NCI-H2081 treated with DMSO at 0.1 percent for 48 hours (cell line): ENCODE data around the gene ELF5.

Source experiments
- DNase-seq: peaks from one replicate; lab custom pipeline; 2025; lab: John Stamatoyannopoulos, UW

Gene ELF5

GRCh38 chr11:34513682-34514449 lies at the start of gene ELF5:
Gene ELF5, minus strand, starts transcription at chr11:34513794. Its CDS starts 8,045 bp downstream, at chr11:34505749.
- no peak for DNase-seq

GRCh38 chr11:34562976-34563375 lies 49.4 kb upstream of the ELF5 start:
- no peak for DNase-seq

DNA sequence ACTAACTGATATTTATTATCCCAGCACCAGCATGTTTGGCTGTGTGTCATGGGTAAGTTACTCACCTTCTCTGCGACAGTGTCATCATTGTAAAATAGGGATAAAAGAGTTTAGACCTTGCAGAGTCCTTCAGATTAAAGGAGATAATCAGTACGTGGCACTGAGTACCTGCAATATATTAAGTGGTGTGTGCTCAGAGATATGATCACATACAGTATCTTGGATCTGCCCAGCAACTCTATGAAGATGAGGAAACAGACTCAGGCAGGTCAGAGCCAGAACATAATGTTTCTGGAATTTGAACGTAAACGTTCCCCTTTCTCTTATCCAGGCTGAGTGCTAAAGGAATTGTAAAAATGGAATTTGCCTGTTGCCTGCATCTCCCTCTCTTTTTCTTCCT lies 46.9 kb upstream of the ELF5 start:
- no peak for DNase-seq

- no peak for DNase-seq
These were observed 45.1 kb upstream of the ELF5 start for GRCh38 chr11:34558673-34559072.

DNA sequence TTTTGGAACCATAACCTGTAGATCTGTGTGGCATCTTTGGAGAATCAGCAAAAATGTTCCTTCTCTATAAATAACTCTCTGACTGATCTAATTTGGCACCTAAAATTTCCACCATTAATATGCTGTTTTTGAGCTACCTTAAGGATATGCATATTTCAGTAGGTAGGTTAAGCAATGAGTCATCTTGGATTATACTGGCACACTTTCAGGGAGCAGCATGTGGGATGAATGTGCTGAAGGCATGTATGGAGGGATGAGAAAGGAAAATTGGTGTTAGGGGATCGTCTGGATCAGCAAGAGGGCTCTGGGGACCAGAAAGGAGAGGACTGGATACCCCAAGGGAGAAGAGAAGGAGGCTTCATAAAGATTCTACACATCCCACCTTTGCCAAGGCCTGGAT lies 44.6 kb upstream of the ELF5 start:
- no peak for DNase-seq

DNA sequence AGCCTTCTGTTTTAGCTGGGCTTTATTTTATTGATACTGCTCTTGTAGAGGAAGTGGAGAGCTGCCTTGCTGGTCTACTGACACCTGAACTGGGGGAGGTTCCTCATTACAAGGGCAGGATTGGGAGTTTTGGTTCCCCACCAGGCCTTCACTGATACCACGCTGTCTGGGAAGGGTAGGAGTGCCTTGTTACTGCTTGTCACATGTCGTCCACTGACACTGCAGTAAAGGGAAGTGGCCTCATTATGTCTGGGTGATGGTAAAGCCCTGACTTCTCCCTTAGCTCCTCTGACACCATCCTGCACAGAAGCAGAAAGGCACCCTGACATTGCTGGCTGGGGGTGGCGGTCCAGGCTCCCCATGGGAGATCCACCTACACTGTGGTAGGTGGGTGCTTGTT lies 38.7 kb upstream of the ELF5 start:
- DNase-seq = no peak

DNA sequence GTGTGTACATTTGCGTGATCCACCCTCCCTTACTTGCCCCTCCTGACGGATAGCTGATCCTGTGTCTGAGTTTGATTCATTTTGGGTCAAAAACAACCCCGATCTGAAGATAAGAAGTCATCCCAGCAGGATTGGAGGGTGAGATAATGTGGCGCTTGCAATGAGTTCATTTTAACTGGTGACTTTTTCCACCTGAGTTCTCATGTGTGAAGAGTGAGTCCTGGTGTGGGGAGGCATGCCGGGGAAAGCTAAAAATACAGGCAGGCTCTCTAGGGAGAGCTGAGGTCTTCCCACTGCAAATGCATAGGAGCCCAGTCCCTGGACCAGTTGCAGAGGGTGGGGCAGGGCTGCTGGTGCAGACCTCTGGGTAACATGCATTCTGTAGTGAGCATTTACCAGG lies 35.7 kb upstream of the ELF5 start:
- DNase-seq = no peak

DNA sequence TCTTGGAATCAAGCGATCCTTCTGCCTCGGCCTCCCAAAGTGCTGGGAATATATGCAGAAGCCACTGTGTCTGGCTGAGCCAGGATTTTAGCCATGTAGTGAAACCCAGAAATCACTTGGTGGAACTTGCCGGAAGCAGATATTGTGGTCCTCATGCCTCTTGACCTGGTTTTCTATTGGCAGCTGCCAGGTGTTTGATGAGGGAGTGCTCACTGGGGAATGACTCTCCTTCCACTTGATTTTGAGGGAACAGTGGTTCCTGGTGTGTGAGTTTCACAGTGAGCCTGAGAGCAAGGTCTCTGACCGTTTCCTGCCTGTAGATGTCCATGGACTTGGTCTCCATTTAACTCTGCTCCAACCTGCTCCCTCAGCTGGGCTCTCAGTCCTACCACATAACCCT lies 34.7 kb upstream of the ELF5 start:
- DNase-seq = no peak

DNA sequence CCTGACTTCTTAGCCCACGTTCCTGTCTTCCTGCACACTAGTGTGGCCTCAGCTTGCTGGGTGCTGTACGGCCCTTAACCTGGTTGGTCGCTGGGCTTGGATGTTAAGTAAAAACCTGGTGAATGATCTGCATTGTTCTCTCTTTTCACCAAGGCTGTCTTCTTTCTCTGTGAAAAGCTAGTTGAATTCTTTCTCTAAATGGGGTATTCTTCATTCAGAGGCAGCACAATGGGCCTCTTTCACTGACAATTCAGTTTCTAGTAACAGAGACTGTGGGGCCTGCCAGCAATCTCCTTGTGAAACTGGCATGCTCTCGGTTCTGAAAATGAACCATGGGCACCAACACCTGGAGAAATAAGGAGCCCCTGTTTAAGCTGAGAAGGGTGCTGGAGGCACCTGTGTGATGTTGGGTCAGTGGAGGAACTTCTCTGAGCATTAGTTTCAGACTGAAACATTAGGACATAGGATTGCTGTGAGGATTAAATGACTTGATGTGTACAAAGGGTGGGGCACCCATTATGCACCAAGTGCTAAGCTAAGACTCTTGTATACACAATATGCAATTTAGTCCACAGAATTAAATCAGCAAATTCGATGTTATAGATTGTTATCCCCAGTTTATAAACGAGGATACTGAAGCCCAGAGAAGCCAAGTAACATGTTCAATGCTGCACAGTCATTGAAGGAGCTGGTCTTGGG lies 33.1 kb upstream of the ELF5 start:
- DNase-seq = no peak

- DNase-seq = no peak
These were observed 28.5 kb upstream of the ELF5 start for GRCh38 chr11:34542089-34542488.

GRCh38 chr11:34540870-34541269 lies 27.3 kb upstream of the ELF5 start:
- DNase-seq = no peak

- DNase-seq = no peak
These were observed 24.0 kb upstream of the ELF5 start for GRCh38 chr11:34537636-34538035.

GRCh38 chr11:34536056-34536455 lies 22.5 kb upstream of the ELF5 start:
- no peak for DNase-seq

DNA sequence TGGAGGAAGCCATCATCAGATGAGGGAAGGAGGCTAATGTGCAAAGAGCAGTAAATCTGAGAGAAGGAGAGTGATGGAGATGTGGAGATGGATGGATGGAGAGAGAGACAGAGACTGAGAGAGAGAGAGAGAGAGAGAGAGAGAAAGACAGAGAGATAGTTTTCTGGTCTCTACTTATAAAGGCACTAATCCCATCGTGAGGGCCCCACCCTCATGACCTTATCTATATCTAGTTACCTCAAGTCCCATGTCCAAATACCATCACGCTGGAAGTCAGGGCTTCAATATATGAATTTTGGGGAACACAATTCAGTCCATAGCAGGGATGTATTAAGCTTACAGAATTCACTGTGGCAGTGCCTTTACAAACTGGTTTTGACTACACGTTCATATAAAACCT lies 21.2 kb upstream of the ELF5 start:
- no peak for DNase-seq

DNA sequence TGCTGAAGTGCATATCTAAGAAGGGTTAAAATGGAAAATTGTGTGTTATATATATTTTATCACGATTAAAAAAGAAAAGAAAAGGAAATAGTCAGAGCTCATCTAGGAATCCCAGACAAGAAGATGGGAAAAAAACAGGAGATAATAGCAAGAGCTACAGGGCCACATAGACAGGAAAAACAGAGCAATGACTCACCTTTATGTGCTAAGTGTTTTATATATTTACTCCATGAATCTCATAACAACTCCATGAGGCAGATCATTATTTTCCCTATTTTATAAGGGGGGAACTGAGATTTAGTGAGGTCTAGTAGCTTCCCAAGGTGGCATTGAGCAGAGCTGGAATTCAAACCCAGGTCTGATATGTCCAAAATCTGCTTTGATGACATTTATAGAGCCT lies 18.1 kb upstream of the ELF5 start:
- DNase-seq = no peak

DNA sequence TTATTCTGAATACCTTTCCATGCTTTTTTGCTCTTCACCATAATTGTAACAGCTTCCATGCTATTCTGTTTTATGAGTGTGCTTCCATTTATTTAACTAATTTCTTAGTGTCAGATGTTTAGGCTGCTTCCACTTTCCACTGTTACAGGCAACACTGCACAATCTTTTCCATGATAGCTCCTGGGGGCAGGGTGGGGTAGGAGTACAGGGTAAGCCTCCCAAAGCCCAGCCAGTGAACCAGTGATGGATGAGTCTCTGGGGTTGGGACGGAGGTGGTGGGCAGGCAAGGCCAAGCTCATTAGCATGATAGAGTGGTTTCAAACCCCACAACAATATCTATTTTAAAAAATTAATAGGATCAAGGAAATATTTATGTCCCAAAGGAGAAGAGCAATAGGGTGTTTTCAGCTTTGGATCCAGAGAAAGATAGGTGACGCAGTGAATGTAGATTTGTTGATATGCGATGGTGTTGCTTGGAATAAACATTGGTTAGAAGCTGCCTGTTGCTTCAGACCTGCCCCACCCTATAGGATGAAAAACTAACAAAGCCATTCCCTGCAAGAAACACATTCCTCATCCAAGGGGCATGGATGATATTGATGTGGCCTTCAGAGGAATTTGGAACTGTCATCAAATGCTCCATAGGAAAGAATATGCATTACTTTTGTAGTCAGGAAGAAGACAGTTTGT lies 17.1 kb upstream of the ELF5 start:
- no peak for DNase-seq

DNA sequence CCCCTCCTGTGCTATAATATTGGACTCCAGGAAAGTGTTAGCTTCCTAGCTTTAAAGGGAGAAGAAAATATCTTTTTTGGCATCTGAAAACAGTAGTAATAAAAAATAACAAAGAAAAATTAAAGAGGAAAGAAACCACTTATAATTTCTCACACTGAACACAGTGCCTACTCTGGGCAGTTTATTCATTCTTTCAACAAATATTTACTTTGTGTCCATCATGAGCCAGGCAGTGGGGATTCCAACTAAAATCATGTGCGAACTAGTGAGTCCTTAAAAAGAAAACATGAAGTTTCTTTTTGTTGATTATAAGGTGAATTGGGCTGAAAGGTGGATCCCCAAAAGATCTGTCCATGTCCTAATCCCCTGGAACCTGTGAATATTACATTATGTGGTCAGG lies 16.0 kb upstream of the ELF5 start:
- no peak for DNase-seq

- DNase-seq = no peak
These were observed 14.5 kb upstream of the ELF5 start for GRCh38 chr11:34528072-34528471.

DNA sequence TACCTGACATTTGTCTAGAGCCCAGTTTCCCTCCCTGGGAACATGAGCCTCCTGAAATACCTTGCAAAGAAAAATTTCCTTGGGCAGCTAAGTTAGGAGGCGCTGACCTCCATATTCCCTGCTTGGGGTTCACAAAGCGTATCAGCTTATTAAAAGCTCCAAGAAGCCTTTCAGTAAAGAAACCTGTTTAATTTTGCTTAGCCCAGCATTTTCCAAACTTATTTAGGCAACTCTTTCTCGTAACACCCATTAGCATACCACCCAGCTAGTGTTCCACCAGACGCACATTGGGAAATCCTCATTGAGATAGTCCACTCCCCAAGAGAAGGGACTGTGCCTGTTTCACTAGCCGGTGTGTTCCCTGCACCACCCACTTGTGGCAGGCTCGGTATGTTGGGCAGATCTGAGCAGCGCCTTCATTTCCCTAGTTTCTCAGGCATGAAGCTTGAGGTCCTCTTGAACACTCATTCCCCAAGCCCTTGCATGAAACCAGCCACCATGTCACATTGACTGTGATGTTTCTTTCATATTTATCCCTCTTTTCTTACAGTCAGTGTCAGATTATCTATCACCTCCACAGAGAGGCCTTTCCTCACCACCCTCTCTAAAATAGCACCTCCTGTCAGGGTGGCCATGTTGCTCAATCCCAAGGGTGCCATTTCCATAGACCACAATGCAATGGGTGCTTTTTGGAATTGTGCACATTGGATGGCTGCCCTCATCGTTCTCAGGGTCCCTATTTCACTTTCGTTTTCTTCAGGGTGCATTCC lies 12.5 kb upstream of the ELF5 start:
- DNase-seq = no peak

DNA sequence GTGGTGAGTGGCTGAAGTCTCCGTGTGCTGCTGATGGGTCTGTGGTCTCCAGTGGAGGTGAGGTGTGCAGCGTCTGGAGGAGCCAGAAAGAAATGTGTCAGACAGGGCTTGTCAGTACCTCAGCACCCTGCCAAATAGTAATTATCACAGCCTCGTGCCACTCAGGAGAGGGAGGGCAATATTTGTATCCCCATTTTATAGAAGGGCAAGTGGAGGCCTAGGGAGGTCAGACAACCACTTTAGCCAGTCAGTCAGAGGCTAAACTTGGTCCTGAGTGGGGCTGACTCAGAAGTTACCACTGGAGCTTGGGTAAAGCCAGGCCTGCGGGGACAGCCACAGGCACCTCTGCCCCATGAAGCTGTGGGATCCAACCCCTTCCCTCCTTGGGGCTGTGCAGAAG lies 11.5 kb upstream of the ELF5 start:
- no peak for DNase-seq

DNA sequence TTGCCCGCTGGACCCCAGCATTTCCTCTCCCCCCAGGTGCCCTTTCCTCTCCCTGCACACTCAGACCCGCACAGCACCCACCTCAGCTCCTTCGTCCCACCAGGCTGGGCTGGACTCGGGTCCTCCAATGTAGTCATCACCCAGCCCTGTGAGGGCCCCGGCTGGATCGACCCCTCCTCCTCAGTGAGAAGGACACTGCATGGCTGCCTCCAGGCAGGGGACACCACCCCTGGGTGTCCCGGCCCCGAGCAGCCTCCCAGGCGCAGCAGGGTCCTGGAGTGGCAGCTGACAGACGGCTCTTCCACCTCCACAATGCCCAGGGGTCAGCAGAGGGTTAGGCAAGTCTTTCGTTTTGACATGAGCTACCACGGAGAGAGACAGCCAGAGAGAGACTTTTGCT lies 11.1 kb upstream of the ELF5 start:
- no peak for DNase-seq

DNA sequence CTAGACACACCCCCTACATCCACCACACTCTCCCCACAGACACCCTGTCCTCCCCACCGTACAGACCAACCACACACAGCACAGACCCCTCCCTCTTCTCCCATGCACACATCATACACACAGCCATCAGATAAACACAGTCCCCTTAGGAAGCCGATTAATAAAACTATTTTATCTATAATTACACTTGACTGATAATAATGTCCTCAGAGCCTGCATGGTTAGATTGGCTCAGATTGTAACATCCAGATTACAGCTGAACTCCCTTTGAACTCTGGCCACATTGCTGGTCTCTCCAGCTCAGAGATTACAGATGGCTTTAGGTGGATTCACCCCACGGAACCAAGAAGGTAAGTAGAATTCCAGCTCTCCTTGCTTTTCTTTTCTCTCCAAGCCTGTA lies 9.5 kb upstream of the ELF5 start:
- no peak for DNase-seq
